ENCODE results near the gene PHEX. TPM values are rescaled to one million over a fixed set of nuclear protein-coding genes. Genes with fewer than 3 reads are reported as not detected.

PHEX gene
- total and polyA plus RNA-seq, 4 experiments from 2014 or later = 0.25 to 0.98 (median 0.37) TPM

DNA sequence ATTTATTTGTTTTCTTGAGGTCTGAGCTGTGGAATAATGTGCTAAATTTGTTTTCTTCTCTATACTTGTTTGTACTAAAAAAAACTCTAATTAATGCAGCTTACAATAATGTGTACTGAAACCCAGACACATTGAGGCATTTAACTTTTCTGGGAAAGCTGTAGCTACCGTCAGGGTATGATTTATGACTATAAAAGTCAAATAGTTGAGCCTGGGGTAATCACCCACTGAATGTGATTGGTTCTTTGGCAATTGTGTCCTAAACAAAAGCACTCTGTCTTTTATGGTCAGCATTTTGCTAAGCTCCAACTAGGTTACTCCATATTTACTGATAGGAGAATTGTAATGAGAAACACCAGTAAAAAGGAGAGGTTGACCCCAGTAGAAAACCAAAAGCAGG lies 174.7 kb downstream of the PHEX start:
- Mint-ChIP-seq H3K9me3 (peaks cover 0 to 3% (median 0%) of the 10 kb centered on the region in 8 donors), H3K27ac (no peak overlapping the region), H3K4me1 (no peaks in the 10 kb centered on the region), H3K4me3 (no peak overlapping the region), H3K36me3 (no peaks in the 10 kb centered on the region), H3K27me3 (no peaks in the 10 kb centered on the region)
- no peak overlapping the region for H3K4me3 ChIP-seq (ENCODE audit: low read length in 2 of 2)
- no peaks in the 10 kb centered on the region for H3K9me3 ChIP-seq (ENCODE audit: control insufficient read depth in 1 of 2, low read length in 2 of 2)
- H3K27ac ChIP-seq (ENCODE audit: low read depth, low read length) = no peak overlapping the region
- no peak for DNase-seq
- no peaks in the 10 kb centered on the region for H3K4me1 ChIP-seq (ENCODE audit: insufficient read depth, low read length)
- intact Hi-C loops (cut with micrococcal nuclease) = no loop called here
- CTCF ChIA-PET (ENCODE audit: partially characterized antibody) = interaction anchor here (1.0 kb wide), 1 partner anchor 9 kb away, joined by 3 read pairs; no protein-coding TSS in a partner anchor
- POLR2A ChIA-PET (ENCODE audit: partially characterized antibody) = no interaction called here
- H3K27me3 ChIP-seq (ENCODE audit: insufficient read depth, low read length) = no peaks in the 10 kb centered on the region
- H3K36me3 ChIP-seq (ENCODE audit: insufficient read depth, low read length) = no peaks in the 10 kb centered on the region

- CTCF ChIA-PET (ENCODE audit: partially characterized antibody) = no interaction called here
- Histone ChIP-seq H3K4me3 (ENCODE audit: low read length in 2 of 2) (no peak overlapping the region), H3K4me1 (ENCODE audit: insufficient read depth, low read length) (no peaks in the 10 kb centered on the region), H3K9me3 (ENCODE audit: control insufficient read depth in 1 of 2, low read length in 2 of 2) (no peaks in the 10 kb centered on the region), H3K36me3 (ENCODE audit: insufficient read depth, low read length) (no peaks in the 10 kb centered on the region), H3K27ac (ENCODE audit: low read depth, low read length) (no peak overlapping the region), H3K27me3 (ENCODE audit: insufficient read depth, low read length) (no peaks in the 10 kb centered on the region)
- no peak overlapping the region for H3K4me3 Mint-ChIP-seq
- H3K36me3 Mint-ChIP-seq = no peaks in the 10 kb centered on the region
- H3K27ac Mint-ChIP-seq = no peak overlapping the region
- no peak for DNase-seq
- no peaks in the 10 kb centered on the region for H3K27me3 Mint-ChIP-seq
- intact Hi-C loops (cut with micrococcal nuclease) = no loop called here
- H3K4me1 Mint-ChIP-seq = no peaks in the 10 kb centered on the region
- H3K9me3 Mint-ChIP-seq = no peaks in the 10 kb centered on the region
- POLR2A ChIA-PET (ENCODE audit: partially characterized antibody) = no interaction called here
These were observed 188.8 kb downstream of the PHEX start for GRCh38 chrX:22220941-22221340.

DNA sequence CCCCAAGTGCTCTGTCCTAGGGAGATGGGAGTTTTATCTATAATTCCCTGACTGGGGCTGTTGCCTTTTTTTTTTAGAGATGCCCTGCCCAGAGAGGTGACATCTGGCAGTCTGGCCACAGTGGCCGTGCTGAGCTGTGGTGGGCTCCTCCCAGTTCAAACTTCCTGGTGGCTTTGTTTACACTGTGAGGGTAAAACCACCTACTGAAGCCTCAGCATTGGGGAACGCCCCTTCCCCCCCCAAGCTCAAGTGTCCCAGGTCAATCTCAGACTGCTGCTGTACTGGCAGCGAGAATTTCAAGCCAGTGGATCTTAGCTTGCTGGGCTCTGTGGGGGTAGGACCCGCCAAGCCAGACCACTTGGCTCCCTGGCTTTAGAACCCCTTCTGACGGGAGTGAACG lies 202.3 kb downstream of the PHEX start:
- Mint-ChIP-seq H3K9me3 (peaks cover 0 to 4% (median 0%) of the 10 kb centered on the region in 8 donors), H3K27me3 (peaks cover 2 to 5% of the 10 kb centered on the region in 2 donors)
- CTCF ChIA-PET (ENCODE audit: partially characterized antibody) = no interaction called here

GRCh38 chrX:22237479-22237878 lies 205.4 kb downstream of the PHEX start:
- H3K9me3 Mint-ChIP-seq = peaks cover 0 to 4% (median 0%) of the 10 kb centered on the region in 8 donors
- Histone ChIP-seq H3K9me3 (ENCODE audit: control insufficient read depth in 1 of 2, low read length in 2 of 2) (no peaks in the 10 kb centered on the region), H3K4me1 (ENCODE audit: insufficient read depth, low read length) (no peaks in the 10 kb centered on the region), H3K36me3 (ENCODE audit: insufficient read depth, low read length) (no peaks in the 10 kb centered on the region), H3K4me3 (ENCODE audit: low read length in 2 of 2) (no peak overlapping the region), H3K27ac (ENCODE audit: low read depth, low read length) (no peak overlapping the region), H3K27me3 (ENCODE audit: insufficient read depth, low read length) (no peaks in the 10 kb centered on the region)
- ChIA-PET CTCF (ENCODE audit: partially characterized antibody) (no interaction called here), POLR2A (ENCODE audit: partially characterized antibody) (no interaction called here)
- peaks cover 2 to 5% of the 10 kb centered on the region in 2 donors for H3K27me3 Mint-ChIP-seq
- H3K36me3 Mint-ChIP-seq = no peaks in the 10 kb centered on the region
- no peak for DNase-seq
- H3K4me1 Mint-ChIP-seq = no peaks in the 10 kb centered on the region
- H3K4me3 Mint-ChIP-seq = no peak overlapping the region
- H3K27ac Mint-ChIP-seq = no peak overlapping the region
- intact Hi-C loops (cut with micrococcal nuclease) = no loop called here

More for the DNA sequence above, 202.3 kb downstream of the PHEX start:
- Histone ChIP-seq H3K27ac (ENCODE audit: low read depth, low read length) (no peak overlapping the region), H3K36me3 (ENCODE audit: insufficient read depth, low read length) (no peaks in the 10 kb centered on the region), H3K9me3 (ENCODE audit: control insufficient read depth in 1 of 2, low read length in 2 of 2) (no peaks in the 10 kb centered on the region), H3K27me3 (ENCODE audit: insufficient read depth, low read length) (no peaks in the 10 kb centered on the region), H3K4me1 (ENCODE audit: insufficient read depth, low read length) (no peaks in the 10 kb centered on the region), H3K4me3 (ENCODE audit: low read length in 2 of 2) (no peak overlapping the region)
- DNase-seq = no peak
- Mint-ChIP-seq H3K36me3 (no peaks in the 10 kb centered on the region), H3K4me3 (no peak overlapping the region), H3K27ac (no peak overlapping the region), H3K4me1 (no peaks in the 10 kb centered on the region)
- POLR2A ChIA-PET (ENCODE audit: partially characterized antibody) = no interaction called here
- intact Hi-C loops (cut with micrococcal nuclease) = no loop called here

DNA sequence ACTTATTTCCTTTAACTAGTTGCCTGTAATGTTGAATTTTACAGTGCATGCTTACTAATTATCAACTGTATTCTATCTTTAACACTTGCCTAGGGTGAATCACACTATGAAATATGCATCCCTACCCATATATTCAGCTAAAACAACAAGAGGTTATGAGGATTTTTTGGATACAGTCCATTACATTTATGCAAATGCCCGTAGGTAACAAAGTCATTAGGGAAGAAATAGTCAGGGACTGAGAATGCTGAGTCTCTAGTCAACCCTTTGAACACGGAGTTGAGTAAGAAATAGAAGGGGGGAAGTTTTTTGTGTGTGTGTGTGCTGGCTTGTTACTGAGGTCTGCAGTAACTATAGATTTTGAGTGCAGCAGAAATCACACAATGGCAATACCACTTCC lies 214.5 kb downstream of the PHEX start:
- Histone ChIP-seq H3K27me3 (ENCODE audit: insufficient read depth, low read length) (no peaks in the 10 kb centered on the region), H3K36me3 (ENCODE audit: insufficient read depth, low read length) (no peaks in the 10 kb centered on the region), H3K27ac (ENCODE audit: low read depth, low read length) (no peak overlapping the region), H3K9me3 (ENCODE audit: control insufficient read depth in 1 of 2, low read length in 2 of 2) (no peaks in the 10 kb centered on the region), H3K4me1 (ENCODE audit: insufficient read depth, low read length) (no peaks in the 10 kb centered on the region), H3K4me3 (ENCODE audit: low read length in 2 of 2) (no peak overlapping the region)
- CTCF ChIA-PET (ENCODE audit: partially characterized antibody) = no interaction called here
- POLR2A ChIA-PET (ENCODE audit: partially characterized antibody) = no interaction called here
- H3K27ac Mint-ChIP-seq = no peak overlapping the region
- no peak for DNase-seq
- H3K4me1 Mint-ChIP-seq = no peaks in the 10 kb centered on the region
- no peaks in the 10 kb centered on the region for H3K27me3 Mint-ChIP-seq
- no peaks in the 10 kb centered on the region for H3K36me3 Mint-ChIP-seq
- H3K9me3 Mint-ChIP-seq = peaks cover 0 to 12% (median 2%) of the 10 kb centered on the region in 8 donors
- intact Hi-C loops (cut with micrococcal nuclease) = no loop called here
- H3K4me3 Mint-ChIP-seq = no peak overlapping the region

DNA sequence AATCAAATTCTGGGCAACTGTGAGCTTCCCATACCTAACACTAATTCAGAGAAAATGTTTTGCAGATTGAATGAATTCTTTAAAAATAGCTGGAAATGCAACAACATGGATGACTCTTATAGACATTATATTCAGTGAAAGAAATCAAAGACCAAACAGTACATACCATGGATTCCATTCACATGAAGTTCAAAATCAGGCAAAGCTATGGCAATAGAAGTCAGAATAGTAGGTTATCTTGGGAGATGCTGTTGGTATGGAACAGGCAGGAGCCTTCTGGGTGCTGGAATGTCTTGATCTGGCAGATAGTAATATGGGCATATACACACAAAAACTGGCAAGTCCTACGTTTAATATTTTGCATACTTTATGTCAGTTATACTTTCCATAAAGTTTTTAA lies 215.0 kb downstream of the PHEX start:
- no peaks in the 10 kb centered on the region for H3K9me3 ChIP-seq (ENCODE audit: control insufficient read depth in 1 of 2, low read length in 2 of 2)
- no peak overlapping the region for H3K27ac ChIP-seq (ENCODE audit: low read depth, low read length)
- Mint-ChIP-seq H3K27me3 (no peaks in the 10 kb centered on the region), H3K9me3 (peaks cover 0 to 12% (median 2%) of the 10 kb centered on the region in 8 donors), H3K4me3 (no peak overlapping the region), H3K4me1 (no peaks in the 10 kb centered on the region), H3K36me3 (no peaks in the 10 kb centered on the region), H3K27ac (no peak overlapping the region)
- no peak for DNase-seq
- ChIA-PET CTCF (ENCODE audit: partially characterized antibody) (no interaction called here), POLR2A (ENCODE audit: partially characterized antibody) (no interaction called here)
- no peaks in the 10 kb centered on the region for H3K27me3 ChIP-seq (ENCODE audit: insufficient read depth, low read length)
- no peak overlapping the region for H3K4me3 ChIP-seq (ENCODE audit: low read length in 2 of 2)
- no peaks in the 10 kb centered on the region for H3K36me3 ChIP-seq (ENCODE audit: insufficient read depth, low read length)
- intact Hi-C loops (cut with micrococcal nuclease) = no loop called here
- H3K4me1 ChIP-seq (ENCODE audit: insufficient read depth, low read length) = no peaks in the 10 kb centered on the region

DNA sequence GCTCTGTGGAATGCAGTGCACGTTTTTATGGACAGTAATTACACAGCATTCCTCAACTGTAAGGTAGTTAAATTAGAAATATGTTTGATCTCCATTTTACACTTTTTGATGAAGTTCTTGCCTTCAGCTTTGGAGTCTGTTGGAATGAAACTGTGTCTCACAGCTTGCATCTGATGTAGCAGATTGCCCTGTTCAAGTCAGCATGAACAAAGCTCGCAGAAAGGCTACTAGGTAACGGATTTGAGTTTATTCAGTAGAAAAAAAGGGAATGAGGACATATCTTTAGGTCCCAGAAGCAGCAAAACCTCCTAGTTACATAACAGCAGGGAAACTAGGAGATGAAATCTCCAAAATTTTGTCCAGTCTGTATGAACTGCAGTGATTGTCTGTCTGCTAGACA lies 216.3 kb downstream of the PHEX start:
- no peaks in the 10 kb centered on the region for H3K27me3 ChIP-seq (ENCODE audit: insufficient read depth, low read length)
- DNase-seq = no peak
- H3K4me3 Mint-ChIP-seq = no peak overlapping the region
- H3K4me1 Mint-ChIP-seq = no peaks in the 10 kb centered on the region
- H3K36me3 Mint-ChIP-seq = no peaks in the 10 kb centered on the region
- H3K27ac Mint-ChIP-seq = no peak overlapping the region
- no peak overlapping the region for H3K4me3 ChIP-seq (ENCODE audit: low read length in 2 of 2)
- no peaks in the 10 kb centered on the region for H3K36me3 ChIP-seq (ENCODE audit: insufficient read depth, low read length)
- H3K9me3 Mint-ChIP-seq = peaks cover 0 to 5% (median 1%) of the 10 kb centered on the region in 8 donors
- intact Hi-C loops (cut with micrococcal nuclease) = no loop called here
- no peaks in the 10 kb centered on the region for H3K4me1 ChIP-seq (ENCODE audit: insufficient read depth, low read length)
- no peaks in the 10 kb centered on the region for H3K9me3 ChIP-seq (ENCODE audit: control insufficient read depth in 1 of 2, low read length in 2 of 2)
- H3K27ac ChIP-seq (ENCODE audit: low read depth, low read length) = no peak overlapping the region
- ChIA-PET POLR2A (ENCODE audit: partially characterized antibody) (no interaction called here), CTCF (ENCODE audit: partially characterized antibody) (no interaction called here)
- no peaks in the 10 kb centered on the region for H3K27me3 Mint-ChIP-seq

- Histone ChIP-seq H3K27me3 (ENCODE audit: insufficient read depth, low read length) (no peaks in the 10 kb centered on the region), H3K36me3 (ENCODE audit: insufficient read depth, low read length) (no peaks in the 10 kb centered on the region), H3K9me3 (ENCODE audit: control insufficient read depth in 1 of 2, low read length in 2 of 2) (no peaks in the 10 kb centered on the region), H3K27ac (ENCODE audit: low read depth, low read length) (no peak overlapping the region), H3K4me1 (ENCODE audit: insufficient read depth, low read length) (no peaks in the 10 kb centered on the region), H3K4me3 (ENCODE audit: low read length in 2 of 2) (no peak overlapping the region)
- DNase-seq = no peak
- Mint-ChIP-seq H3K4me3 (no peak overlapping the region), H3K36me3 (no peaks in the 10 kb centered on the region), H3K27ac (no peak overlapping the region), H3K4me1 (no peaks in the 10 kb centered on the region), H3K27me3 (no peaks in the 10 kb centered on the region), H3K9me3 (peaks cover 0 to 1% (median 0%) of the 10 kb centered on the region in 8 donors)
- intact Hi-C loops (cut with micrococcal nuclease) = no loop called here
- ChIA-PET CTCF (ENCODE audit: partially characterized antibody) (no interaction called here), POLR2A (ENCODE audit: partially characterized antibody) (no interaction called here)
These were observed 217.2 kb downstream of the PHEX start for GRCh38 chrX:22249371-22249770.

Data from CD4-positive, alpha-beta memory T cell (primary cell).